ENCODE measurements around the gene MBNL3. TPM values are rescaled to one million over a fixed set of nuclear protein-coding genes. Genes with fewer than 3 reads are reported as not detected.
A peak's percentile ranks its signal among the peaks of the same experiment; 100 is the strongest.

Gene MBNL3
- total RNA-seq, 1 experiment from 2014 or later = 42.2 TPM

DNA sequence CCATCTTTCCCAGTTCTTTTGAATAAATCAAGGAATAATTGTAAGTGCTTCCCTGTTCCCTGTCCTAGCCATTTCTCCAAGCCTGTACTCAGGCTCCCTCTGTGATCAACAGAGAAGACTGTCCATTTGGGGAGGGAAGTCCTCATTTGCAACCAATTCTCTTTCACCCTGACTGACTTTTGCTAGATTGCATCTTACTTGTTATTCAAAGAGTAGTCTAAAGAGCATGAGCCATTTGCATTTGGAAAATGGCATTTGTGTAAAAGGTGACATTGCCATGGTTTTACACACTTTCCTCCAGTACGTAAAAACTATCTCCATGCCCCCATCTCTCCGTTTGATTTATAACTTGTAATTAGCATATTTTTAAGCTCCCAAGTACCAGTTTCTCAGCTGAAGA, 110.6 kb downstream of the MBNL3 start:
- POLR2A ChIA-PET (ENCODE audit: low non-redundant PET) = no interaction called here
- Histone ChIP-seq H3K27me3 (replicated peaks; ENCODE audit: insufficient read depth, low read depth, low read length, poor library complexity) (peaks cover 14% of the 10 kb centered on the region), H3K9me3 (ENCODE audit: low read depth, low read length, poor library complexity, severe bottlenecking) (no peaks in the 10 kb centered on the region), H3K4me1 (ENCODE audit: insufficient read depth, low read length, poor library complexity, severe bottlenecking) (no peaks in the 10 kb centered on the region), H3K27ac (ENCODE audit: low read depth, low read length, poor library complexity, severe bottlenecking) (no peak overlapping the region), H3K36me3 (ENCODE audit: insufficient read depth, low read length, poor library complexity, severe bottlenecking) (no peaks in the 10 kb centered on the region), H3K4me3 (ENCODE audit: low read depth, low read length, poor library complexity, severe bottlenecking) (no peak overlapping the region)
- TF ChIP-seq EZH2 (IDR thresholded peaks at IDR 0.05; ENCODE audit: borderline replicate concordance, low read depth, low read length, poor library complexity, severe bottlenecking) = no peak
- BruUV-seq (replicated peaks) = no TSS peak
- intact Hi-C loops (cut with micrococcal nuclease; ENCODE audit: unreplicated experiment) = loop anchor here (10.0 kb wide), 1 partner anchor 533 kb away; no protein-coding TSS in a partner anchor
- CTCF ChIA-PET = no interaction called here
- DNase-seq (ENCODE audit: low spot score) = no peak

DNA sequence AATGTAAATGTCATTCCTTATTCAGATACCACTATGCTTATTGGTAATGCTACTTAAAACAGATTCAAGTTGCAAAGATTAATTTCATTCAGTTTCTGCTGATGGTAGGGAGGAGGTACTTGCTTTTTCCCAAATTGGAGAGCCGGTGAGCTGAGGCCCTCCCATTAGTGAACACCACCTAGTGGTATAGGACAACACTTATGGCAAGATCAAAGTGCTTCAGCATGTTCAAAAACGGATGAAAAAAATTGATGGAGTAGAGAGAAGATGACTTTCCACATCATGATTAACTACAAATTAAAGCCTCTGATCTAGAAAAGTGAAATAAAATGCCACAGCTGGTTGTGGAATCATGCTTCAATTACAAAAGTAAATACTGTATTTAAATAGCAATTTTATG, 112.9 kb downstream of the MBNL3 start:
- ChIA-PET CTCF (no interaction called here), POLR2A (ENCODE audit: low non-redundant PET) (no interaction called here)
- Histone ChIP-seq H3K9me3 (ENCODE audit: low read depth, low read length, poor library complexity, severe bottlenecking) (no peaks in the 10 kb centered on the region), H3K4me3 (ENCODE audit: low read depth, low read length, poor library complexity, severe bottlenecking) (no peak overlapping the region), H3K4me1 (ENCODE audit: insufficient read depth, low read length, poor library complexity, severe bottlenecking) (no peaks in the 10 kb centered on the region), H3K27me3 (replicated peaks; ENCODE audit: insufficient read depth, low read depth, low read length, poor library complexity) (peaks cover 19% of the 10 kb centered on the region), H3K36me3 (ENCODE audit: insufficient read depth, low read length, poor library complexity, severe bottlenecking) (no peaks in the 10 kb centered on the region), H3K27ac (ENCODE audit: low read depth, low read length, poor library complexity, severe bottlenecking) (no peak overlapping the region)
- intact Hi-C loops (cut with micrococcal nuclease; ENCODE audit: unreplicated experiment) = loop anchor here (10.0 kb wide), 1 partner anchor 531 kb away; no protein-coding TSS in a partner anchor
- peak; percentile 15 for DNase-seq (ENCODE audit: low spot score)
- TF ChIP-seq CTCF (conservative IDR thresholded peaks at IDR 0.05; ENCODE audit: low read depth, low read length) = peak; percentile 30
- no peak for TF ChIP-seq EZH2 (IDR thresholded peaks at IDR 0.05; ENCODE audit: borderline replicate concordance, low read depth, low read length, poor library complexity, severe bottlenecking)
- BruUV-seq (replicated peaks) = no TSS peak

- DNase-seq (ENCODE audit: low spot score) = no peak
- no TSS peak for BruUV-seq (replicated peaks)
- Histone ChIP-seq H3K4me1 (ENCODE audit: insufficient read depth, low read length, poor library complexity, severe bottlenecking) (no peaks in the 10 kb centered on the region), H3K27ac (ENCODE audit: low read depth, low read length, poor library complexity, severe bottlenecking) (no peak overlapping the region), H3K4me3 (ENCODE audit: low read depth, low read length, poor library complexity, severe bottlenecking) (no peak overlapping the region), H3K36me3 (ENCODE audit: insufficient read depth, low read length, poor library complexity, severe bottlenecking) (no peaks in the 10 kb centered on the region), H3K9me3 (ENCODE audit: low read depth, low read length, poor library complexity, severe bottlenecking) (no peaks in the 10 kb centered on the region), H3K27me3 (replicated peaks; ENCODE audit: insufficient read depth, low read depth, low read length, poor library complexity) (peaks cover 28% of the 10 kb centered on the region)
- ChIA-PET CTCF (no interaction called here), POLR2A (ENCODE audit: low non-redundant PET) (no interaction called here)
- intact Hi-C loops (cut with micrococcal nuclease; ENCODE audit: unreplicated experiment) = loop anchor here (10.0 kb wide), 1 partner anchor 529 kb away; no protein-coding TSS in a partner anchor
- TF ChIP-seq EZH2 (IDR thresholded peaks at IDR 0.05; ENCODE audit: borderline replicate concordance, low read depth, low read length, poor library complexity, severe bottlenecking) = no peak
- TF ChIP-seq CTCF (conservative IDR thresholded peaks at IDR 0.05; ENCODE audit: low read depth, low read length) = no peak
These were observed 115.2 kb downstream of the MBNL3 start for GRCh38 chrX:132373610-132374009.
